Mammary epithelial cell (primary cell): ENCODE measurements around the gene PIGO.

Source experiments
- EZH2 ChIP-seq: IDR thresholded peaks from 2 replicates; pipeline ENCODE4 v1.6.1; 2012; ENCODE audit warnings: low read length, inconsistent platforms, borderline replicate concordance
- TF ChIP-seq, protein P1 (sequence below), 2 donors: IDR thresholded peaks in 1 of 2; conservative IDR thresholded peaks in 1 of 2; 2 replicates each; pipeline ENCODE4 v1.5.1; 2011 to 2012; ENCODE audit warnings: inconsistent platforms in 2 of 2, low read length in 2 of 2, mild to moderate bottlenecking in 2 of 2, control low read depth in 1 of 2, low read depth in 1 of 2; ENCODE audit not compliant: insufficient read depth in 1 of 2; ENCODE audit errors: extremely low read depth in 1 of 2

- no peak for TF ChIP-seq EZH2
- TF ChIP-seq, protein P1, sequence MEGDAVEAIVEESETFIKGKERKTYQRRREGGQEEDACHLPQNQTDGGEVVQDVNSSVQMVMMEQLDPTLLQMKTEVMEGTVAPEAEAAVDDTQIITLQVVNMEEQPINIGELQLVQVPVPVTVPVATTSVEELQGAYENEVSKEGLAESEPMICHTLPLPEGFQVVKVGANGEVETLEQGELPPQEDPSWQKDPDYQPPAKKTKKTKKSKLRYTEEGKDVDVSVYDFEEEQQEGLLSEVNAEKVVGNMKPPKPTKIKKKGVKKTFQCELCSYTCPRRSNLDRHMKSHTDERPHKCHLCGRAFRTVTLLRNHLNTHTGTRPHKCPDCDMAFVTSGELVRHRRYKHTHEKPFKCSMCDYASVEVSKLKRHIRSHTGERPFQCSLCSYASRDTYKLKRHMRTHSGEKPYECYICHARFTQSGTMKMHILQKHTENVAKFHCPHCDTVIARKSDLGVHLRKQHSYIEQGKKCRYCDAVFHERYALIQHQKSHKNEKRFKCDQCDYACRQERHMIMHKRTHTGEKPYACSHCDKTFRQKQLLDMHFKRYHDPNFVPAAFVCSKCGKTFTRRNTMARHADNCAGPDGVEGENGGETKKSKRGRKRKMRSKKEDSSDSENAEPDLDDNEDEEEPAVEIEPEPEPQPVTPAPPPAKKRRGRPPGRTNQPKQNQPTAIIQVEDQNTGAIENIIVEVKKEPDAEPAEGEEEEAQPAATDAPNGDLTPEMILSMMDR (conservative IDR thresholded peaks at IDR 0.05 in 1 of 2, IDR thresholded peaks at IDR 0.05 in 1 of 2; ENCODE audit: extremely low read depth in 1 of 2, insufficient read depth in 1 of 2, low read depth in 1 of 2, low read length in 2 of 2) = no peak
Measured at GRCh38 chr9:35089434-35089833, 7.0 kb downstream of the PIGO start.
